Cerebellar cortex (tissue), 1 donor: ENCODE results near the gene SPTBN4.
"Not testable (repeated sequence)": the region's sequence is repeated elsewhere in the genome, so short reads cannot be mapped to it uniquely, and the experiment has no call there.

Experiments used
- DNase-seq: peaks from one replicate; pipeline ENCODE4 v3.0.0-alpha.2; 2015; ENCODE audit warnings: low spot score

SPTBN4 gene

DNA sequence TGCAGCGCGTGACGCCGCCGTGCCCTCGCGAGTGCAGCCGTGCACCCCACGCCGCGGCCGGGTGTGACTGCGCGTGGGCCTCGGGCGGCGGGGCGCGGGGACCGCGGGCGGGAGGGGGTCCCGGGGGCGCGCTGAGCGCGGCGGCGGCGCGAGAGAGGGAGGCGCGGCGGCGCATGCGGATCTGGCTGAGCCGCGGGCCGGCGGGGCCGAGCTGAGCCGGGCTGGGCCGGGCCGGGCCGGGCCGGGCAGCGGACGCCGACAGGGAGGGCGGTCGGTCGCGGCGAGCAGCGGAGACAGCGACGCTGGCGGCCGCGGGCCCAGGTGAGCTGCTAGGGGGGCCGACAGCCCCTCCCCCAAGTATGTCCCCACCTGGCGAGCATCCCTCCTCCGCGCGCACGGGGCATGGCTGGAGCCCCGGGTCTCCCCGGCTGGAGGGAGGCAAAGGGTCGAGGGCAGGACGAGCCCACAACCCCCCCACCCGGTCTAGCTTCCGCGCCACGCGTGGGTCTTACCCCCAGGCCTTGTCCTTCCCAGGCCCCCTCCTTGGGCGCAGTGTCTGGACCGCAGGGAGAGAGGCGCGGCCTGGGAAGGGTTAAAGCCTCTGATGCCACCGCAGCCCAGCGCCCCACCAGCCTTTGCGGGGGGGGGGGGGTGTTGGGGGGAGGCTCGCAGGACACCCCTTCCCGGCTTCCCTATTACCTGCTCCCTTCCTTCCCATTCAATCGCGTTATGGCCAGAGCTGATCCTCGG is at the start of gene SPTBN4:
TSS of gene SPTBN4 (plus strand) at position 17 of the 750 bp plus-strand sequence. CDS start 5,621 bp downstream, outside the sequence.
- no peak for DNase-seq

DNA sequence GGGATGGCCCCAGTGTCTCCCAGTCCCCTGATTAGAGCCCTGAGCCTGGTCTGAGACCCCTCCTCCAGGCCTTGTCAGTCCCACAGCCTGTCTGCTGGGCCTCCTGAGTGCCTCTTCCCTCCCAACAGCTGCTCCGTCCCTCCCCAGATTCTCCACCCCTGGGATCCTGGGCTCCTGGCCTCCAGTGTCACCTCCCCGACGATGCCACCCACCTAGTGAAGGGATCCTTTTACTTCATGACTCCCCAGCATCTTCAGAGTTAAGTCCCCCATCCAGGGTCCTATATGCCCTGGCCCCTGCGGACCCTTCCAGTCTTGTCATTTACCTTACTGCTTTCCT is 49.2 kb upstream of the SPTBN4 start:
- no peak for DNase-seq

DNA sequence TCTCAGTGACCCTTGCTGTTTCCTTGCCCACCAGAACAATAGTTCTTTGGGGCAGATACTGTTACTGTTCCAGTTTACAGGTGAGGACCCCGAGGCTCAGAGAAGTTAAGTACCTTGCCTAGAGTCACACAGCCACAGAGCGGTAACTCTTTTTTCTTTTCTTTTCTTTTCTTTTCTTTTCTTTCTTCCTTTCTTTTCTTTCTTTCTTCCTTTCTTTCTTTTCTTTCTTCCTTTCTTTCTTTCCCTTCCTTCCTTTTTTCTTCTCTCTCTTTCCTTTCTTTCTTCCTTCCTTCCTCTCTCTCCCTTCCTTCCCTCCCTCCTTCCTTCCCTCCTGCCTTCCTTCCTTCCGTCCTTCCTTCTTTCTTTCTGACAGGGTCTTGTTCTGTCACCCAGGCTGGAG is 48.8 kb upstream of the SPTBN4 start:
- DNase-seq: no peak

DNA sequence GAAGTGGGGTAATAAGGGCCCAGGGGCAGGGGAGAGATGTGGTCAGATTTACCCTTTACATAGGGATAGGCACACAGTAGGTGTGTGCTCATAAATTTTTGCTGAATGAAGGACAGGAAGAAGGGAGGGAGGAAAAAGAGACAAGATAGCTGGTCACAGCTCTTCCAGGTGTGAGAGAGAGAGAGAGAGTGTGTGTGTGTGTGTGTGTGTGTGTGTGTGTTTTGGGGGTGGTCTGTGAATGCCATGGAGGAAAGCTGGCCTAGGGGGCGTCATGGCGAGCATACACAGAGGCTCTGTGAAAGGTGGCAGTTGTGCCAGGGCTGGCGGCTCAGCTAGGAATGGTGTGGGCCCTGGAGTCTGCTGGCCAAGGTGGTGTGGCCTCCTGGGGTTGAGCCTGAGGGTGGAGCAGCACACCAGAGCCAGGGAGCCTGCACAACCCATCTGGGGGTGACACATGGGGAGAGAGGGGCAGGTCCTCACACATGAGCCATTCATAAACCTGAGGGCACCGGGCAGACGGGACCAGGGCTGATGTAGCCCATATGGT is 47.7 kb upstream of the SPTBN4 start:
- no peak for DNase-seq

DNA sequence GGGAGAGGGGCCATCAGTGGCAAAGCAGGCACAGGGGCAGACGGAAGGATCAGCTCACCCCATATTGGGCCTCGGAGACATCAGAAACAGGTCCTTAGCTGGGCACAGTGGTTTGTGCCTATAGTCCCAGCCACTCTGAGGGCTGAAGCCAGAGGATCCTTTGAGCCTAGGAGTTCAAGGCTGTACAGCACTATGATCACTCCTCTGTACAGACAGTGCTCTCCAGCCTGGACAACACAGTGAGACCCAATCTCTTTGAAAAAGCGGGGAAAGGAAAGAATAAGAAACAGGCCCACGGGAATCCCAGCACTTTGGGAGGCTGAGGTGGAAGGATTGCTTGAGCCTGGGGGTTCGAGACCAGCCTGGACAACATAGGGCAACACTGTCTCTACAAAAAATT is 47.0 kb upstream of the SPTBN4 start:
- DNase-seq: no peak

DNA sequence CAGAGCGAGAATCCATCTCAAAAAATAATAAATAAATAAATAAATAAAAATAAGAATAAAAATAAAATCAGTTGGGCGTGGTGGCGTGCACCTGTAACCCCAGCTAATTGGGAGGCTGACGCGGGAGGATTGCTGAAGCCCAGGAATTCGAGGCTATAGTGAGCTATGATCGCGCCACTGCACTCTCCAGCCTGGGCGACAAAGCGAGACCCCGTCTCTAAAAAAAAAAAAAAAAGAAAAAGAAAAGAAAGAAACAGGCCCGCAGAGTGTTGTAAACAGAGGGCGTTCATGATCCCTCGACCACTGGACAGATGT is 46.4 kb upstream of the SPTBN4 start:
- no peak for DNase-seq

DNA sequence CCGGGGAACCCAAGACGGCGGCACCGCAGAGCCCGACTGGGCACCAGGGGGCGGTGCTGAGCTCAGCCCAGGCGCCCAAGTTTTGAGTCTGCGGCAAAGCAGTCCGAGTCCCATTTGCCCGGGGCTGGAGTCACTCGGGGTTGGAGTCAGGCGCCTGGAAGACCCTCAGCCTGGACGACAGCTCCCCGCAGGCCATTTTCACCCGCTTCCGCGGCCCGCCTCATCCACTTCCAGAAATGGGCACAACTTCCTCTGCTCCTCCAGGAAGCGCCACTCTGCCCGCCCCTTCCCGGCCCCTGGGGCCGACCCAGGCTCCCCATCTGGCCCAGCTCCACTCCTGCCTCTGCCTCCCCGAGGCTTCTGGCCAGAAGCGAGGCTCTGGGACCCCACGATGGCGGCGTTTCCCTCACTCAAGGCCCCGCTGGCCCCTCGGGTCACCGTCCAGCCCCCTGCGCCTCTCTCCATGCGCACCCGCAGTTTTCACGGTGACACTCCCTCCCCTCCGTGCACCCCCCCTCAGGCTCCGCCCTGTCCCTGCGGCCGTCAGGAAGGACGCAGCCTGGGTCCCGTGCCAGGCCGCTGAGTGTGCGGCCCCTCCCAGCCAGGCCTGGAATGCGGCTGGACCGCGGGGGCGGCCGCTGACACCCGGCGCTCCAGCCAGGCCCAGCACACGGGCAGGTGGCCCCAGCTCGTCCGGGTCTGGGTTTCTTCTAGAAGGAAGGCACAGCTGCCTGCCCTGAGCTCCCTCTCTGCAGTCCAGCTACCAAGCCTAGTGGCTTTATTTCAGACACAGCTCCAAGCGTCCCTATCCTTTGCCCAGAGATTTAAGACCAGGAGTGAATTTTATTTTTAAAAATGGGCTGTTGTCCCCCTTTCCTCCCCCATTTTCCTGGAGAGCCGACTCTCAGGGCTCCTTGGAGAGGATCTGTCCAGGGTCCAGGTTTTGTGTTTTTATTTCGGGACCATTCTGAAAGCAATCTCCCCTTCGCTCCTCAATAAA is 45.7 kb upstream of the SPTBN4 start:
- peak; percentile 93 for DNase-seq

DNA sequence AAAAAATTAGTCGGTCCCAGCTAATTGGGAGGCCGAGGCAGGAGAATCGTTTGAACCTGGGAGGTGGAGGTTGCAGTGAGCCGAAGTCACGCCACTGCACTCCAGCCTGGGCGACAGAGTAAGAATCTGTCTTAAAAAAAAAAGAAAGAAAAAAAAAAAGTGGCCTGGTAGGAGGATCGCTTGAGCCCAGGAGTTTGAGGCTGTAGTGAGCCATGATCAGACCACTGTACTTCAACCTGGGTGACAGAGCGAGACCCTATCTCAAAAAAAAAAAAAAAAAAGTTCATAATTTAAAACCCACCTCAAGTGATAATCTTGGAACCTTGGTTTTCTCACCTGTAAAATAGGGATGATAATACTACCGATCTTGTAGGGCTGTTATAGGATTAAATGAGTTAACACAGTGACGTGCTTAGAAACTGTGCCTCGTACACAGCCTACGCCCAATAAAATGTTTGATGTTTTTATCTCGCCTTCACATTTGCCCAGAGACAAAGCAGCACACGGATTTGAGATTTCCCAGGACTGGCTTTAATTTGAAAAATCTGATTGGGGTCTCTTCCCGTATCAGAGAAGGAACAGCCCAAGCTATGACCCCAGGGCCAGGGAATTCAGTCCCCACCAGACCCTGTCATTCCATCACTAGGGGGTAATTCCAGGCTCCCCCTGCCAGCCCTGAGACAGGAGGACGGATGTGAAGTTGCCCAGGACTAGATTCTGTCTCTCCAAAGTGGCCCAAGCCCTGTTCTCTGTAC is 44.6 kb upstream of the SPTBN4 start:
- no peak for DNase-seq

DNA sequence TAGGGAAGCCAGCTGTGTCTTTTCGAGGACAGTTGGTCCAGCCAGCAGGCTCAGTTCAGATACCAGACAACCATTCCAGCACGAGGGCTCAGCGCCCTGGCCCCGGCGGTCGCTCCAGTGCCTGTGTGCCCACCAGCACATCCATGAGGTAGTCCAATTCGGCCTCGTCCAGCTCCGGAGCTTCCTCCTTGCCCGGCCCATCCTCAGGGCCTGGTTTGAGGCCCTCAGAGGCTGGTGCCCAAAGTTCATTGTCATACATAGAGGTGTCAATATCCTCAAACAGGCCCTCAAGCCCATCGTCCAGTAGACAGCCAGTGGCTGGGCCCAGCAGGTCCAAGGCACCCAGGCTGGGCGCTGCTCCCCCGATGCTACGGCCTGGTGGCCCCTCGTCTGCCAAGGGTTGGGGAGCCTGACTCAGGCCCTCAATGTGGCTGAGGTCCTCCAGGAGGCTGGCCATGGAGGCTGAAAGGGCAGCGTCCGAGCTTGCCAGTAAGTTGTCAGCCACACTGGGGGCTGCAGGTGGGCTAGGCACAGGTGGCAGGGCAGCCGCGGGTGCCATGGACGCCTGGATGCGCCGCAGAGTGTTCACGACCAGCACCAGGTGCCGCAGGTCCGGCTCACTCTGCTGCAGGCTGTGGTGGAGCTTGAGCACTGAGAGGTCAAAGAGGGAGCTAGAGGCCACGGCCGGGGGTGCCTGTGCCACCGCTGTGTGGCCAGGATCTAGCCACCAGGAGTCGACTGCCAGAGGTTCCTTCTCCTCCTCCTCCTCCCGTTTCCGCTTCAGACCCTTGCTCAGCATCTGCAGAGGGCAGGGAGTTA is 43.8 kb upstream of the SPTBN4 start:
- DNase-seq: no peak

DNA sequence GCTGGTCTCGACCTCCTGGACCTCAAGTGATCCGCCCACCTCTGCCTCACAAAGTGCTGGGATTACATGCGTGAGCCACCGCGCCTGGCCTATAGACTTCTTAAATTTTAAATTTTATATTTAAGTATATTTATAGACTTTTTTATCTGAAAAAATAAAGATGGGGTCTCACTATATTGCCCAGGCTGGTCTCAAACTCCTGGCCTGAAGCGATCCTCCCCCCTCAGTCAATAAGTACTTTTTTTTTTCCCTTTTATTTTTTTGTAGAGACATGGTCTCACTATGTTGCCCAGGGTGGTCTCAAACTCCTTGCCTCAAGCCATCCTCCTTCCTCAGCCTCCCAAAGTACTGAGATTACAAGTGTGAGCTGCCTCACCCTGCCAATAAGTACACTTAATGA is 42.9 kb upstream of the SPTBN4 start:
- no peak for DNase-seq

DNA sequence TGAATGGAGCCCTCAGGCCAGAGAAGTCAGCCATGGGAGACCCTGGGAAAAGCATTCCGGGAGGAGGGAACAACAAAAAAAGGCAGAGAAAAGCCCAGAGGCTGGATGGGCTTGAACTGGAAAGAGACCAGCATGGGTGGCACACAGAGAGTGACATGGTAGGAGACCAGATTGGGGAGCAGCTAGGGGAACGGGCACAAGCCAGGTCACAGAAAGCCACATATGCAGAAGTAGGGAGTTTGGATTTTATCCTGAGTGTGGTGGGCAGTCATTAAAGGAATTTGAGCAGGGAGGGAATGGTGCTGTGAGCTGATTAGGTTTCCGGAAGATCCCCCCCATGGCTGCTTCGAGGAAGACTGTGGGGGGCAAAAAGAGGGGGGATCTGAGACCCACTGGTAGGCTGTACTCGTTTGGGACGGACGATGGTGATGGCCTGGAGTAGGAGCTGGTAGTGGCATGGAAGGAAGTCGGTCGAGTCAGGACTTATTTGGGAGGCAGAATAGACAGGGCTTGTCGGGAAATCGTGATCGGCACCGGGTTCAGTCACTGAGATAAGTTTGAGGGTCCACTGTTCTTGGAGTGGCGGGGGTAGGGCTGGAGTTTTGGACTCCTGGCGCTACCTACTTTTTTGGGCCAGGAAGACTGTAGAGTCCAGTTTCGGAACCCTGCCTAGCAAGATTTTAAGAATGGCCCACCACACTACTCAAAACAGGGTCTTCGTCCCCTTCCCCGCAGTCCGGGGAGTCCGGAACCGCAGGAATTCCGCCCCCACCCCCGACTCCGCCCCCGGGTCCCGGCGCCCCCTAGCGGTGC is 42.0 kb upstream of the SPTBN4 start:
- DNase-seq: no peak

DNA sequence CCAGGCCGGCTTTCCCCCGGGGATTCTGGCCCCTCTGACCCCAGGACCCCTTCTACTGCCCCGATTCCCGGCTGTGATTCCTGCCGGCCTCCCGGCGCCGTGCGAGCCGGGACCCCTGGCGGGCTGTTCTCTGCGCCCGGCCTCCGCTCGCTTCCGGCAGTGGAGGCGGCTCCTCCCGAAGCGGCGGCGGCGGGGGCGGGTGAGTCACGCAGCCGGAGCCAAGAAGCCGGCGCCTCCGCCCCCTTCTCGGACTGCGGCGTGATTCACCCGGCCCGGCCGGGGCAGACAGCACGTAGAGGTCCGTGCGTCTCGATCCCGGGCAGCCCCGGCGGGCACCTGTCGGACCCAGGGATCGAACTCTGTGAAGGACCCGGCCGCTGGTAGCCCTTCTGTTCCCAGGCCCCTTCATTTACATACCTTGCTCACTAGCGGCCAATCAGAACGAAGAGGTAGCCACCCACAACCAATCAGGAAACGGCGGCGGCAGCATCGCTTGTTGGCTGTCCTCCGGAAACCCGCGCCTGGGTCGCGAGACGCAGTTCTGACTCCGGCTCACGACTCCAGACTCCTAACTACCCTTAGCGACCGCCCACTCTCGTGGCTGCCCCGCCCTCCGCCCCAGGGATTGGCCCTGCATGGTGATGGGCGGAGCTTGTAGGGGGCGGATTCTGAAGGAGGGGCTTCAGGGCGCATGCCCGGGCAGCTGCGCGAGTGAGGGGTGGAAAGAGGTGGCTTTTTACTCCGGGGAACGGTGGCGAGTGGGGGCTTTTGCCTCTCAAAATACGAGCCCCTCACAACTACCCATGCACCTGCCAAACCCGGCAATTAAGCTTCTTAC is 41.1 kb upstream of the SPTBN4 start, which contains the start of gene SERTAD1:
TSS of gene SERTAD1 (minus strand) at position 543 of the 838 bp plus-strand sequence. CDS start 2,446 bp downstream, outside the sequence.
- peak; percentile 100 for DNase-seq

DNA sequence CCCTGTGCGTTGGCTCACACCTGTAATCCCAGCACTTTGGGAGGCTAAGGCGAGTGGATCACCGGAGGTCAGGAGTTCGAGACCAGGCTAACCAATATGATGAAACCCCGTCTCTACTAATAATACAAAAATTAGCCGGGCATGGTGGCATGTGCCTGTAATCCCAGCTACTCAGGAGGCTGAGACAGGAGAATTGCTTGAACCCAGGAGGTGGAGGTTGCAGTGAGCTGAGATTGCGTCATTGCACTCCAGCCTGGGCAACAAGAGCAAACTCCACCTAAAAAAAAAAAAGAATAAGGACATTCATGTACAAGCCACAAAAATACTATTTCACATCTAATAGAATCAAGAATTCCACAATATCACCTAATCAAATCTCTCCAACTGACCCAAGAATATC is 38.6 kb upstream of the SPTBN4 start:
- DNase-seq: not testable (repeated sequence)

DNA sequence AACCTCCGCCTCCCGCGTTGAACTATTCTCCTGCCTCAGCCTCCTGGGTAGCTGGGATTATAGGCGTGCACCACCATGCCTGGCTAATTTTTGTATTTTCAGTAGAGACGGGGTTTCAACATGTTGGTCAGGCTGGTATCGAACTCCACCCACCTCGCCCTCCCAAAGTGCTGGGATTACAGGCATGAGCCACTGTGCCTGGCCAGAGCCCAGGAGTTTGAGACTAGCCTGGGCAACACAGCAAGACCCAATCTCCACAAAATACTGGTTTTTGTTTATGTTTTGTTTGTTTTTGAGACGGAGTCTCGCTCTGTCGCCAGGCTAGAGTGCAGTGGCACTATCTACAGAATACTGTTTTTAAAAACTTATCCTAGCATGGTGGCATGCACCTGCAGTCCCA is 36.6 kb upstream of the SPTBN4 start:
- DNase-seq: not testable (repeated sequence)

DNA sequence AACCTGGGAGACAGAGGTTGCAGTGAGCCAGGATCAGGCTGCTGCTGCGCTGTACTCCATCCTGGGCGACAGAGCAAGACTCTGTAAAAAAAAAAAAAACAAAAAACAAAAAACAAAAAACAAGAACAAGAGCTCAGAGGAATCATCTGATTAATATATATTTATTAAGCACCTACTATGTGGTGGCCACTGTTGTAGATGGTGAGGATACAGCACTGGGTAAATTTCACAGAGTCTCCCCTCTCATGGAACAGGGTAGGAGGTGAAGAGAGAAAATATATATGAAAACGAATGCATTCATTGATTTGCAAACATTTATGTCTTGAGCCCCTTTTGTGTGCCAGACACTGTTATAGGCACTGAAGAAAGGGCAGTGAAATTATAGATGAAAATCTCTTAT is 35.1 kb upstream of the SPTBN4 start:
- DNase-seq: no peak

DNA sequence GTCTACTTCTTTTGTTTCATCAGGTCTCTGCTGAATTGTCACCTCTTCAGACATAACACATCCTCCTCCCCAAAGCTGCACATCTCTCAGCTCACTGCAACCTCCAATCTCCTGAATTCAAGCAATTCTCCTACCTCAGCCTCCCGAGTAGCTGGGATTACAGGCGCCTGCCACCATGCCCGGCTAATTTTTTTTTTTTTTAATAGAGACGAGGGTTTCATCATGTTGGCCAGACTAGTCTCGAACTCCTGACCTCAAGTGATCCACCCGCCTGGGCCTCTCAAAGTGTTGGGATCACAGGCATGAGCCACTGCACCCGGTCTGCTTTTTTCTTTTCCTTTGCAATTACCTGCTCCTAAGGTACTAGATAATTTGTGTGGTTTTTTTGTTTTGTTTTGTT is 34.0 kb upstream of the SPTBN4 start:
- DNase-seq: not testable (repeated sequence)

DNA sequence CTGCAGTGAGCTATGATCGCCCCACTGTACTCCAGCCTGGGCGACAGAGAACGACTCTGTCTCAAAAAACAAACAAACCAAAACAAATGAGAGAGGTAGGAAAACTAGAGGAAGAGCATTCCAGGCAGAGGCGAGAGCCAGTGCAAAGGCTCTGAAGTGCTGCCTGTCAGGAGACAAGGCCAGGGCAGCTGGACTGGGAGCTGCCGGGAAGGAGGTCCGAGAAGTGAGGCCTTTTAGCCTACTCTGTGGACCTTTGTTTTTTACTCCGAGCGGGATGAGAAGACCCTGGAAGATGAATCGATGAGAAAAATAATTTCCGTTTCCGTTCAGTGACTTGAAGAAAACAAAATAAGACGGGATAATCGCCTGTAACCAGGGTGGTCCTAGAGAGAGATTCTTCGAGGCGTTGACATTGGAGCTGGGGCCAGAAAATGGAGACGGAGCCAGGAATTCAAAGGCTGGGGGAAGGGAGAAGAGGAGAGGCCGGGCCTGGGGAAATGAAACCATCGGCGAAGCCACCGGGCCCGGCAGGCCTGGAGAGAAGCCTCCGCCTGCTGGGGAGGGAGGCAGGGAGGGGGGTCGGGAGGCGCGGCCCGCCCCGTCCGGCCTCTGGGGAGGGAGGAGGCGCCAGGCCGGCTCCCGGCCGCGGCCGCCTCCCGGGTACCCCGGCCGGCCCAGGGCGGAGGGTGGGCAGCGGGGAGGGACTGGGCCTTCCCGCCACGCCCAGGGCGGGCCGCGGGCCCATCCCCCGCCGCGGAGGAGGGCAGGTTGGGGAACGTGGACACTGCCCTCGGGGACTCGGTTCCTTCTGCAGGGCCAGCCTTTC is 33.2 kb upstream of the SPTBN4 start:
- DNase-seq: peak; percentile 81

DNA sequence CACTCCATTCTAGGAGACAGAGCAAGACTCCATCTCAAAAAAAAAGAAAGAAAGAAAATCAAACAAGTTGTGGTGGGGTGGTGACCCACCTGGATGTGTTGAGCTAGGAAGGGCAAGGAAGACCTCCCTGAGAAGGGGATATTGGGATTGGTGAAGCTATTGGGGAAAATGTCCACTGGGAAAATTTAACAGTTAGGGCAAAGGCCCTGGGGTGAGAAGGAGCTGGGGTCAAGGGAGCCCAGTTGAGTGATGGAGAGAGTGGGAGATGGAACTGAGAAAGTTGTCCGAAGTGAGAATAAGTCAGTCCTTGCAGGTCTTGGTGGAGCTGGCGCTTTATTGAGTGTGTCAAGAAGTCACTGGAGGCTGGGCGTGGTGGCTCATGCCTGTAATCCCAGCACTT is 28.5 kb upstream of the SPTBN4 start:
- DNase-seq: no peak
